Measurements from ENCODE around the gene GTSF1L.

GTSF1L gene

GRCh38 chr20:43744966-43745730 lies 18.3 kb upstream of the GTSF1L start:
- DNase-seq (ENCODE audit: low read depth) = no peak

DNA sequence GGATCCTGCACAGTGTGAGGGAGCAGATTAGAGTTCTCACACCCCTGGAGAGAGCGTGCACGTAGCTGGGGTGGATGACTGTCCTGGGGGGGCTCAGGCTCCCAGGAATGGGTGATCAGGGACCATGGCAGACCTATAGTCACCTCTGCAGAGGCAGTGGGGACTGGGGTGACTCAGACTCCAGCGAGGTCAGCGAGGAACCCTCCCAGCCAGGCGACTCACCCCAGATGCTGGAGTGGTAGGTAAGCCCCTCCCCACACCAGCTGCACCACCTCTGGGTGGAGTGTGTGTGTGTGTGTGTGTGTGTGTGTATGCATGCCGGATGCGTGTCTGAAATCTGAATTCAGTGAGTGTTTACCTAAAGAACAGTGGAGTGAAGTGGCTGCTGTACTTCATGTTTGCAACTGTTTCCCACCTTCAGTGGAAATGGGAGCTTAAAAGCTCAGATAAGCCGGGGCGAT lies 17.4 kb upstream of the GTSF1L start:
- DNase-seq (ENCODE audit: low read depth) = no peak

GRCh38 chr20:43740642-43741041 lies 13.8 kb upstream of the GTSF1L start:
- no peak for DNase-seq (ENCODE audit: low read depth)

GRCh38 chr20:43739148-43739749 lies 12.4 kb upstream of the GTSF1L start:
- no peak for DNase-seq (ENCODE audit: low read depth)

DNA sequence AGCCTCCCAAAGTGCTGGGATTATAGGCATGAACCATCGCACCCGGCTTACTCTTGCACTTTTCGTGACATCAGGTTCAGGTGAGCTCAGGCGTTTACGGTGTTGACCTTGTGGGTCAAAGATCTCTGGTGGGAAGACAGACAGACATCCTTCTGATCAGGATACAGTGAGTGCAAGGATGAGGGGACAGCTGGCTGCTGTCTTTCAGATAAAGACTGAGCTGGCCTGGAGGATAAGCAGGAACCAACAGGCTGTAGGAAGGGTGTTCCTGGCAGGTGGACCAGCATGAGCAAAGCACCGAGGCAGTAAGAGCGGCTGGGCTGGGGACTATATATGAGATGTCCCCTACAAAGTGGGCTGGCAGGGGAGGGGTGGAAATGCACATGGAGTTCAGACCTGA lies 11.1 kb upstream of the GTSF1L start:
- no peak for DNase-seq (ENCODE audit: low read depth)

GRCh38 chr20:43736588-43737158 lies 9.9 kb upstream of the GTSF1L start:
- no peak for DNase-seq (ENCODE audit: low read depth)

GRCh38 chr20:43731927-43732326 lies 5.1 kb upstream of the GTSF1L start:
- no peak for DNase-seq (ENCODE audit: low read depth)

DNA sequence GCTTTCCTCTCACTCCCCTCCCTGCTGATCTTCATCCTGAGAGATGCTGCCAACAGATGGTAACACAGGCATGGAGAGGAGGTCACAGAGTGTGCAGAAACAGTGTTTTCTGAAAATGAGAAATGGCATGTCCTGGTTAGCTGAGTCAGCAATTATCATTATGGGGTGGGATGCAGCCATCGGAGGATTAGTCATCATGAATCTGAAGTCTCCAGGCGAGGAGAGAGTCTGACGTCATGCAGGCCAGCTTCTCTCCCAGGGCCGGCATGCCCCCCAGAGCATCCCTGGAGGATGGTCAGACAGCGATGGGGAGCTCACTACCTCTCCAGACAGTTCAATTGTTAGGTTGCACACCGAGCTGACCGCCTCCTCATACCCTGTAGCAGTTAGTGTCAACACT lies 4.7 kb upstream of the GTSF1L start:
- no peak for DNase-seq (ENCODE audit: low read depth)

DNA sequence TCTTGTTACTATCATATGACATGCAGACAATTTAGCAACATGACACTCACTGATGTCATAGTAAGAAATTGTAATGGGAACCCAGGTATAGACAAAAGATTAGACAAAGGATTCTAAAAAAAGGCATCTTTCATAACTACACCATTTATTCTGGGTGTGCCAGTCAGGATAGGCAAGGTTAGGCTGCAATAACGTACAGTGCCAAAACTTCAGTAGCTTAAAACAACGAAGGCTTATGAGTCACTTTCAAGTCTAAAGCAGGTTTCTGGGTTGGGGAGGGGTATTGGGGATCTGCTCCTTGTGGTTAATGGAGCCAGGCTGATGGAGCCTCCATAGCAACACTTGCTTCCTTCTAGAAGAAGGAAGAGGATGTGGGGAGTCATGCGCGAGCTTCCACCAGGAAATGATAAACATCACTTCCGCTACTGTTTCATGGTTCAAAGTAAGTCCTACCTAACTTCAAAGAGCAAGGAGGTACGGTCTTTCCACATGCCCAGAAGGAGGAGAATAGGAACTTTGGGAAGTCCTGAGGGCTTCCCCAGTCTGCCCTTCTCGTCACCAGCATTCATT lies 2.0 kb upstream of the GTSF1L start:
- no peak for DNase-seq (ENCODE audit: low read depth)

GRCh38 chr20:43727980-43728590 lies 1.3 kb upstream of the GTSF1L start:
- no peak for DNase-seq (ENCODE audit: low read depth)

DNA sequence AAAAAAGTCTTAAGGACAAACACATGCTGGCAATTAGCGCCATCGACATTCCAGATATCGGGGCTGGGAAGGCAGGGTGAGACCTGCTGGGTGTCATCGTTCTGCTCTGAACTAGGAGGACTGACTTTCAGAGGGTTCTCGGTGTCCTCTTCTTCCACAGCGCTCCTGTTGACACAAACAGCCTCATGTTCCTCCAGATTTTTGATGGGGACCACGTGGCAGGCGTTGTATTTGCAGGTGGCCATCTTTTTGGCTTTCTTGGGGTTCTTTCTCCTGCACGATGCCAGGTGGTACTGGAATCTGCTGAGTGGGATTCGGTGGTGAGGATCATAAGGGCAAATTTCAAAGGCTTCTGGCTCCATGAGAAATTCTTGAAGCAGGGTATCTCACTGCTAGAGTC lies 469 bp downstream of the GTSF1L start:
- no peak for DNase-seq (ENCODE audit: low read depth)

DNA sequence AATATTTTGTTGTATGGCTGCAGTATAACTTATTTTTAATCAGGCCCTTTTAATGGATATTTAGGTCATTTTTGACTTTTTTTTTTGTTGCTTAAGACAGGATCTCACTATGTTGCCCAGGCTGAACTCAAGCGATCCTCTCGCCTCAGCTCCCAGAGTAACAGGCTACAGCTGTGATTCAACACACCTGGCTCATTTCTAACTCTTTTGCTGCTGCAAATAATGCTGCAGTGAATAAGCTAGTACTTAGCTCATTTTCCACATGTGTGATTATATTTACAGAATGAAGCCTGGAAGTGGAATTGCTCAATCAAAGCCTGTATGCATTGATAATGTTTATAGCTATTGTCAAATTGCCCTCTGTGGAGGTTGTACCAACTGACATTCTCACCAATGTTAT lies 1.1 kb downstream of the GTSF1L start:
- DNase-seq (ENCODE audit: low read depth) = no peak

DNA sequence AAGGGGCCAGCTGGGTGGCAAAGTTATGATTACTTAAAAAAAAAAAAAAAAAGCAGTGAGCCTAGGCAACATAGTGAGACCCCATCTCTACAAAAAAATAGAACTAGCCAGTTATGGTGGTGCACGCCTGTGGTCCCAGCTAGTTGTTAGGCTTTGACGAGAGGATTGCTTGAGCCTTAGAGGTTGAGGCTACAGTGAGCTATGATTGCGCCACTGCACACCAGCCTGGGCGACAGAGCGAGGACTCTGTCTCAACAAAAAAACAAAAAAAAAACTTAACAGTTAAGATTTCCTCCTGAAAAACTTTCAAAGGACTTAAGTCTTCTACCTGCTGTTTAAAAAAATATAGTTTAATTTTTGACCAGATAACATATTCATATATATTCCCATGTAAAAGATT lies 2.4 kb downstream of the GTSF1L start:
- no peak for DNase-seq (ENCODE audit: low read depth)

DNA sequence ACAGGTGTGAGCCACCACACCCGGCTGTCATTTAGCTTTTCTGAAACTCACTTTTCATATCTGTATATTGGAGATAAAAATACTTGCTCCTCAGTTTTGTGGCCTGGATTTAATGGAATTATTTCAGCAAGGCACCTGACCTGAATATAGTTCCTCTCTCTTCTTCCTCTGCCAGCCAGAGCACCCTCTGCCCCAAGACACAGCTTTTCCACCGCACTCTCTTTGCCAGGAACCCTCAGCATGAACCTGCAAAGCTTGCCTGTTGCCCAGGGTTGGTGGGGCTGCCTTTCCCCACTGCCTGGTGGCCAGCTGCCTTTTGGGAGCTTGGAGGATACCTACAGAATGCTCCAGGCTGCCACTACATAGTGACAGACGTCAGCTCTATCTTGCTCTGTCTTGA lies 3.1 kb downstream of the GTSF1L start:
- DNase-seq (ENCODE audit: low read depth) = no peak

- no peak for DNase-seq (ENCODE audit: low read depth)
Measured at GRCh38 chr20:43723186-43723585, 3.6 kb downstream of the GTSF1L start.

GRCh38 chr20:43722153-43722505 lies 4.7 kb downstream of the GTSF1L start:
- no peak for DNase-seq (ENCODE audit: low read depth)

DNA sequence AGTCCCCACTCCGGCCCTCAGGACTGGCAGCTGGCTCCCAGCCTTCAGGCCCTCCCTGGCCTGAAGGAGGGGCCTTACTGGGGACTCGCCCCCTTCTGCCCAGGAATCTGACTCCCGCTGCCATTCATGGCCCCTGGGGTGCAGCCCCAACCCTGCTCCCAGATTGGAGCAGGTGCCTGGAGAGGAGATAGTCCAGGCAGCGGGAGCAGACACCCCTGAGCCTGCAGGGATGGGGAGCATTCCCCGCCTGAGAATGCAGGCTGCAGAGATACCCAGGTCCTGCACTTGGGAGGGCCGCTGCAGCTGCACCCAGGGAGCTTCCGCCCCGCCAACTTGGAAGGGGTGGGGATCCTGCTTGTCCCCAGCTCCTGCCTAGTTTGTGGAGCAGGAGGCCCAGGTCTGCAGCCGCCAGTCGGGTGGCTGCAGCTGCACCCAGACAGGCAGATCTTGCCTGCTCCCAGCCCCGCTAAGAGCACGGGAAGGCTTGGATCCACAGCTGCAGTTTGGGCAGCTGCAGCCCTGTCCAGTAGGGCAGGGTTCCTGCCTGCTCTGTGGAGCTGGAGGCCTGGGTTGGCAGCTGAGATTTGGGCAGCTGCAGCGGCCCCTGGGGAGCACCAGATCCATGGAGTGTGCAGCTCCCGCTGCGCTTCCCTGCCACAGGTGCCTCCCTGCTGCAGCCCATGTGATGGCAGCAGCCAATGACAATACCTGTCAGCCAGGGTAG lies 5.2 kb downstream of the GTSF1L start:
- DNase-seq (ENCODE audit: low read depth) = no peak

GRCh38 chr20:43721097-43721428 lies 5.7 kb downstream of the GTSF1L start:
- DNase-seq (ENCODE audit: low read depth) = no peak

- no peak for DNase-seq (ENCODE audit: low read depth)
Measured at GRCh38 chr20:43720007-43720406, 6.8 kb downstream of the GTSF1L start.

GRCh38 chr20:43717616-43717995 lies 9.2 kb downstream of the GTSF1L start:
- DNase-seq (ENCODE audit: low read depth) = no peak

GRCh38 chr20:43716757-43717615 lies 9.8 kb downstream of the GTSF1L start:
- no peak for DNase-seq (ENCODE audit: low read depth)

Data from GM04503 (cell line).